ENCODE results near the gene TMEM235.
A peak's percentile ranks its signal among the peaks of the same experiment; 100 is the strongest.

Gene TMEM235

GRCh38 chr17:78230996-78231935 lies at the start of gene TMEM235:
Gene TMEM235, plus strand, starts transcription at chr17:78231631. Its CDS starts 393 bp downstream, at chr17:78232024.
- ATAC-seq (ENCODE audit: insufficient read depth, low read depth) (no peak), DNase-seq (no peak)
- Histone ChIP-seq H3K9me3 (ENCODE audit: insufficient read depth, low read length, severe bottlenecking) (no peaks in the 10 kb centered on the region), H3K4me3 (ENCODE audit: low read depth in 1 of 2, low read length in 2 of 2) (no peak within 1 kb of the TSS), H3K9ac (ENCODE audit: low read depth, low read length) (no peak within 1 kb of the TSS), H3K4me1 (ENCODE audit: insufficient read depth, low read length) (no peaks in the 10 kb centered on the region), H3K79me2 (ENCODE audit: insufficient read depth, low read length) (no peaks in the 10 kb centered on the region), H3K27ac (ENCODE audit: low read length) (no peak within 1 kb of the TSS), H3K4me2 (ENCODE audit: insufficient read depth, low read length) (no peak within 1 kb of the TSS), H2AFZ (ENCODE audit: low read depth, low read length) (no peak within 1 kb of the TSS), H4K20me1 (ENCODE audit: insufficient read depth, low read length) (no peaks in the 10 kb centered on the region), H3K27me3 (ENCODE audit: insufficient read depth, low read length, poor library complexity) (no peaks in the 10 kb centered on the region), H3K36me3 (ENCODE audit: insufficient read depth, low read length) (no peaks in the 10 kb centered on the region)
- TF ChIP-seq CTCF (IDR thresholded peaks at IDR 0.05; ENCODE audit: borderline replicate concordance, extremely low read depth, low read length, poor library complexity, severe bottlenecking) (no peak), EZH2 (IDR thresholded peaks at IDR 0.05; ENCODE audit: borderline replicate concordance, low read depth, low read length, severe bottlenecking) (no peak)

GRCh38 chr17:78182504-78182903 lies 48.9 kb upstream of the TMEM235 start:
- peaks cover 77% of the 10 kb centered on the region for H3K36me3 ChIP-seq (ENCODE audit: insufficient read depth, low read length)
- TF ChIP-seq CTCF (IDR thresholded peaks at IDR 0.05; ENCODE audit: borderline replicate concordance, extremely low read depth, low read length, poor library complexity, severe bottlenecking) (no peak), EZH2 (IDR thresholded peaks at IDR 0.05; ENCODE audit: borderline replicate concordance, low read depth, low read length, severe bottlenecking) (no peak)
- H3K27ac ChIP-seq (ENCODE audit: low read length): no peak overlapping the region

GRCh38 chr17:78183916-78184315 lies 47.5 kb upstream of the TMEM235 start:
- Histone ChIP-seq H3K79me2 (ENCODE audit: insufficient read depth, low read length) (peaks cover 69% of the 10 kb centered on the region), H3K9ac (ENCODE audit: low read depth, low read length) (peak overlapping the region; percentile 75), H3K4me2 (ENCODE audit: insufficient read depth, low read length) (peak overlapping the region; percentile 92), H3K27me3 (ENCODE audit: insufficient read depth, low read length, poor library complexity) (no peaks in the 10 kb centered on the region), H3K4me3 (ENCODE audit: low read depth in 1 of 2, low read length in 2 of 2) (peak overlapping the region in 1 of 2 experiments; percentile 48; a peak in 1 of 4 replicates), H2AFZ (ENCODE audit: low read depth, low read length) (no peak overlapping the region), H3K4me1 (ENCODE audit: insufficient read depth, low read length) (peaks cover 63% of the 10 kb centered on the region), H4K20me1 (ENCODE audit: insufficient read depth, low read length) (peaks cover 30% of the 10 kb centered on the region), H3K9me3 (ENCODE audit: insufficient read depth, low read length, severe bottlenecking) (no peaks in the 10 kb centered on the region), H3K27ac (ENCODE audit: low read length) (0 out of 2 replicates have a peak overlapping the region, but pooled peaks have one; percentile 37), H3K36me3 (ENCODE audit: insufficient read depth, low read length) (peaks cover 68% of the 10 kb centered on the region)
- no peak for DNase-seq
- ATAC-seq (ENCODE audit: insufficient read depth, low read depth): no peak
- TF ChIP-seq CTCF (IDR thresholded peaks at IDR 0.05; ENCODE audit: borderline replicate concordance, extremely low read depth, low read length, poor library complexity, severe bottlenecking): no peak
- no peak for TF ChIP-seq EZH2 (IDR thresholded peaks at IDR 0.05; ENCODE audit: borderline replicate concordance, low read depth, low read length, severe bottlenecking)

More at GRCh38 chr17:78182504-78182903, 48.9 kb upstream of the TMEM235 start:
- peaks cover 30% of the 10 kb centered on the region for H4K20me1 ChIP-seq (ENCODE audit: insufficient read depth, low read length)
- no peak overlapping the region for H2AFZ ChIP-seq (ENCODE audit: low read depth, low read length)
- H3K4me3 ChIP-seq (ENCODE audit: low read depth in 1 of 2, low read length in 2 of 2): no peak overlapping the region
- no peaks in the 10 kb centered on the region for H3K27me3 ChIP-seq (ENCODE audit: insufficient read depth, low read length, poor library complexity)
- no peak for DNase-seq
- H3K4me2 ChIP-seq (ENCODE audit: insufficient read depth, low read length): no peak overlapping the region
- H3K9ac ChIP-seq (ENCODE audit: low read depth, low read length): no peak overlapping the region
- peaks cover 55% of the 10 kb centered on the region for H3K79me2 ChIP-seq (ENCODE audit: insufficient read depth, low read length)
- H3K9me3 ChIP-seq (ENCODE audit: insufficient read depth, low read length, severe bottlenecking): no peaks in the 10 kb centered on the region
- peaks cover 49% of the 10 kb centered on the region for H3K4me1 ChIP-seq (ENCODE audit: insufficient read depth, low read length)
- no peak for ATAC-seq (ENCODE audit: insufficient read depth, low read depth)
